ENCODE results near the gene ATP8A2. TPM values are rescaled to one million over a fixed set of nuclear protein-coding genes. Genes with fewer than 3 reads are reported as not detected.

The ATP8A2 gene
- polyA plus RNA-seq, 3 donors = not detected

DNA sequence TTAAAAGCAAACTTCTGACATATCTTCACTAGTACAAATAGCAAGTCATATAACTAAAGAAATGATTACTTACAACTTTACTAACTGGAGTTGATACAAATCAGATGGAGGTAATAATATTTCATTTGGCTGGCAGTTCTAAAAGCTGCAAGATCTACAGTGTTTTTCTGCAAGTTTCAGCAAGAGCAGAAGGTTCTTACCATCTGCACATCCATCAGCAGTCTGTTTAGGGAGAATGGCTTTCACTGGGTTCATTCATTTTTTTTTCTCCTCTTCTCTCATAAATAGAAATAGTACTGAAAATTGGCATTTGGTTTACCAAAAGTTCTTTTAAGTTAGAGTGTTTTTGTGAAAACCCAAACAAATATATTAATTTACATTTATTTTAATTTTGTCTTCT is 683.1 kb downstream of the ATP8A2 start:
- H3K27ac Mint-ChIP-seq = no peak overlapping the region
- Histone ChIP-seq H3K36me3 (replicated peaks in 1 of 2; ENCODE audit: control insufficient read depth in 1 of 2, insufficient read depth in 2 of 2, low read length in 2 of 2) (no peaks in the 10 kb centered on the region), H3K79me2 (ENCODE audit: insufficient read depth, low read length) (no peaks in the 10 kb centered on the region), H2AFZ (ENCODE audit: insufficient read depth, low read depth, low read length, poor library complexity, severe bottlenecking) (no peak overlapping the region), H3K9me3 (replicated peaks in 1 of 2; ENCODE audit: control insufficient read depth in 1 of 2, insufficient read depth in 1 of 2, low read length in 2 of 2) (peaks cover 0 to 9% of the 10 kb centered on the region in 2 donors), H3K4me2 (replicated peaks; ENCODE audit: extremely low read depth, low read length, poor library complexity, severe bottlenecking) (no peak overlapping the region), H4K20me1 (ENCODE audit: insufficient read depth, low read length) (no peaks in the 10 kb centered on the region), H3K27me3 (ENCODE audit: control insufficient read depth in 2 of 2, insufficient read depth in 2 of 2, low read length in 2 of 2) (peaks cover 28 to 43% of the 10 kb centered on the region in 2 donors), H3K27ac (ENCODE audit: low read depth in 1 of 2, low read length in 2 of 2) (no peak overlapping the region), H3K4me1 (ENCODE audit: control insufficient read depth in 1 of 2, insufficient read depth in 2 of 2, low read length in 2 of 2) (peaks cover 0 to 3% of the 10 kb centered on the region in 2 donors), H3K9ac (ENCODE audit: insufficient read depth, low read length, poor library complexity, severe bottlenecking) (no peak overlapping the region), H3K4me3 (replicated peaks in 1 of 3; ENCODE audit: low read depth in 2 of 3, low read length in 3 of 3) (no peak overlapping the region)
- no peak for DNase-seq
- intact Hi-C loops (cut with micrococcal nuclease) = no loop called here
- H3K9me3 Mint-ChIP-seq = peaks cover 0 to 2% (median 0%) of the 10 kb centered on the region in 7 donors
- H3K36me3 Mint-ChIP-seq = peaks cover 0 to 3% of the 10 kb centered on the region in 2 donors
- TF ChIP-seq, protein P1, sequence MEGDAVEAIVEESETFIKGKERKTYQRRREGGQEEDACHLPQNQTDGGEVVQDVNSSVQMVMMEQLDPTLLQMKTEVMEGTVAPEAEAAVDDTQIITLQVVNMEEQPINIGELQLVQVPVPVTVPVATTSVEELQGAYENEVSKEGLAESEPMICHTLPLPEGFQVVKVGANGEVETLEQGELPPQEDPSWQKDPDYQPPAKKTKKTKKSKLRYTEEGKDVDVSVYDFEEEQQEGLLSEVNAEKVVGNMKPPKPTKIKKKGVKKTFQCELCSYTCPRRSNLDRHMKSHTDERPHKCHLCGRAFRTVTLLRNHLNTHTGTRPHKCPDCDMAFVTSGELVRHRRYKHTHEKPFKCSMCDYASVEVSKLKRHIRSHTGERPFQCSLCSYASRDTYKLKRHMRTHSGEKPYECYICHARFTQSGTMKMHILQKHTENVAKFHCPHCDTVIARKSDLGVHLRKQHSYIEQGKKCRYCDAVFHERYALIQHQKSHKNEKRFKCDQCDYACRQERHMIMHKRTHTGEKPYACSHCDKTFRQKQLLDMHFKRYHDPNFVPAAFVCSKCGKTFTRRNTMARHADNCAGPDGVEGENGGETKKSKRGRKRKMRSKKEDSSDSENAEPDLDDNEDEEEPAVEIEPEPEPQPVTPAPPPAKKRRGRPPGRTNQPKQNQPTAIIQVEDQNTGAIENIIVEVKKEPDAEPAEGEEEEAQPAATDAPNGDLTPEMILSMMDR (IDR thresholded peaks at IDR 0.05) = no peak
- peaks cover 33 to 53% (median 34%) of the 10 kb centered on the region in 3 donors for H3K27me3 Mint-ChIP-seq (ENCODE audit: low read depth in 3 of 3)
- H3K4me1 Mint-ChIP-seq = peaks cover 3% of the 10 kb centered on the region
- no peak overlapping the region for H3K4me3 Mint-ChIP-seq

DNA sequence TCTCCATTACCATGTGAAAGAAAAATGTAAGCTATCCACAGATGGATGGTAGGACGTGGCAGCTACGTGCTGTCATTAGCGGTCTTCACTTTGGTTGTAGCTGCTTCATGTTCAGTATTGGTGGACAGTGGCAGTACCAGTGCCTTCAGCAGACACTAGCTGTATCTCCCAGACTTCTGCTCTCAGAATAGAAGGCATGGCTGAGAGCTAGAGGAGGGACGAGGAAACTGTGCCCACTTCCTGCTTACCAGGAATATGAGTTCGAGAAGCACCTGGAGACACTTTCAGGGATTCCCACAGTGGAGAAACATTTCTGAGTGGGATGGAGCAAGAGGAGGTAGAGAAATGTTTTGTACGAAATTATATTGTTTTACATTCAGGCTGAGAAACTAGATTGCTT is 686.9 kb downstream of the ATP8A2 start:
- TF ChIP-seq, protein P1 (IDR thresholded peaks at IDR 0.05) = no peak
- H3K27ac ChIP-seq (ENCODE audit: low read depth in 1 of 2, low read length in 2 of 2) = no peak overlapping the region
- peaks cover 3 to 11% of the 10 kb centered on the region in 2 donors for H3K27me3 ChIP-seq (ENCODE audit: control insufficient read depth in 2 of 2, insufficient read depth in 2 of 2, low read length in 2 of 2)
- H3K36me3 ChIP-seq (replicated peaks in 1 of 2; ENCODE audit: control insufficient read depth in 1 of 2, insufficient read depth in 2 of 2, low read length in 2 of 2) = no peaks in the 10 kb centered on the region
- H3K4me3 ChIP-seq (replicated peaks in 1 of 3; ENCODE audit: low read depth in 2 of 3, low read length in 3 of 3) = no peak overlapping the region
- WGBS (ENCODE audit: insufficient coverage) = 40% methylated on average over 3 of the region's 6 CpGs
- Mint-ChIP-seq H3K4me1 (no peaks in the 10 kb centered on the region), H3K36me3 (no peaks in the 10 kb centered on the region), H3K4me3 (no peak overlapping the region), H3K27ac (no peak overlapping the region), H3K27me3 (ENCODE audit: low read depth in 3 of 3) (peaks cover 5 to 15% (median 5%) of the 10 kb centered on the region in 3 donors), H3K9me3 (no peaks in the 10 kb centered on the region)
- no peaks in the 10 kb centered on the region for H3K9me3 ChIP-seq (replicated peaks in 1 of 2; ENCODE audit: control insufficient read depth in 1 of 2, insufficient read depth in 1 of 2, low read length in 2 of 2)
- intact Hi-C loops (cut with micrococcal nuclease) = no loop called here
- H3K4me1 ChIP-seq (ENCODE audit: control insufficient read depth in 1 of 2, insufficient read depth in 2 of 2, low read length in 2 of 2) = no peaks in the 10 kb centered on the region
- no peak for DNase-seq
- H4K20me1 ChIP-seq (ENCODE audit: insufficient read depth, low read length) = no peaks in the 10 kb centered on the region
- H3K4me2 ChIP-seq (replicated peaks; ENCODE audit: extremely low read depth, low read length, poor library complexity, severe bottlenecking) = no peak overlapping the region
- H3K9ac ChIP-seq (ENCODE audit: insufficient read depth, low read length, poor library complexity, severe bottlenecking) = no peak overlapping the region
- H2AFZ ChIP-seq (ENCODE audit: insufficient read depth, low read depth, low read length, poor library complexity, severe bottlenecking) = no peak overlapping the region
- H3K79me2 ChIP-seq (ENCODE audit: insufficient read depth, low read length) = no peaks in the 10 kb centered on the region

Measured in CD14-positive monocyte (primary cell).